K562 (cell line): Measurements from ENCODE around the gene TTC31. TPM values are rescaled to one million over a fixed set of nuclear protein-coding genes. Genes with fewer than 3 reads are reported as not detected.

Experiments
- CBFA2T2 ChIP-seq: fragments of 450-650 bp; conservative IDR thresholded peaks from 2 replicates; pipeline ENCODE4 v1.6.1; 2017; ENCODE audit warnings: mild to moderate bottlenecking
- E2F6 ChIP-seq, 2 experiments: IDR thresholded peaks; 2 replicates each; pipeline ENCODE4 v1.6.1; 2011; ENCODE audit warnings: borderline replicate concordance in 1 of 2, control low read depth in 1 of 2, low read depth in 1 of 2, low read length in 1 of 2, mild to moderate bottlenecking in 1 of 2, mixed read lengths in 1 of 2, moderate library complexity in 1 of 2; ENCODE audit not compliant: insufficient read depth in 1 of 2, insufficient read length in 1 of 2, poor library complexity in 1 of 2, severe bottlenecking in 1 of 2; ENCODE audit errors: extremely low read depth in 1 of 2
- HDAC2 ChIP-seq: fragments of 450-650 bp; IDR thresholded peaks from 2 replicates; pipeline ENCODE4 v1.6.1; 2016; ENCODE audit warnings: mild to moderate bottlenecking
- MTA1 ChIP-seq: fragments of 450-650 bp; IDR thresholded peaks from 2 replicates; pipeline ENCODE4 v1.6.1; 2017; ENCODE audit warnings: borderline replicate concordance
- PHF8 ChIP-seq: fragments of 200-600 bp; sonication (generic); IDR thresholded peaks from 2 replicates; pipeline ENCODE4 v1.6.1; 2012; ENCODE audit warnings: mixed run types, mild to moderate bottlenecking, inconsistent platforms, low read length, moderate library complexity, borderline replicate concordance
- PKNOX1 ChIP-seq: fragments of 450-650 bp; IDR thresholded peaks from 2 replicates; pipeline ENCODE4 v1.6.1; 2016
- POLR2G ChIP-seq: fragments of 200-400 bp; formaldehyde crosslinking; IDR thresholded peaks from 2 replicates; pipeline ENCODE4 v1.6.1; 2017; ENCODE audit warnings: low read depth, mild to moderate bottlenecking, antibody characterized with exemption, low read length, moderate library complexity
- SMARCE1 ChIP-seq: fragments of 450-650 bp; IDR thresholded peaks from 2 replicates; pipeline ENCODE4 v1.7.1; 2016; ENCODE audit warnings: mild to moderate bottlenecking
- VEZF1 ChIP-seq: fragments of 200-800 bp; sonication (Bioruptor generic); IDR thresholded peaks from 2 replicates; pipeline ENCODE4 v1.6.1; 2017; ENCODE audit warnings: missing genetic modification characterization, missing compliant biosample characterization
- ZFX ChIP-seq: sonication (generic); formaldehyde crosslinking; IDR thresholded peaks from 2 replicates; pipeline ENCODE4 v1.8.0; 2022; ENCODE audit warnings: mild to moderate bottlenecking, missing genetic modification reagents, moderate library complexity
- ZNF395 ChIP-seq: fragments of 200-800 bp; sonication (Bioruptor generic); IDR thresholded peaks from 2 replicates; pipeline ENCODE4 v1.6.1; 2017; ENCODE audit warnings: missing genetic modification characterization, missing compliant biosample characterization
- ZNF584 ChIP-seq: fragments of 200-800 bp; sonication (Bioruptor generic); IDR thresholded peaks from 2 replicates; pipeline ENCODE4 v1.6.1; 2016; ENCODE audit warnings: low read depth, mild to moderate bottlenecking, missing genetic modification characterization, missing compliant biosample characterization
- ZNF592 ChIP-seq: fragments of 450-650 bp; IDR thresholded peaks from 2 replicates; pipeline ENCODE4 v1.6.1; 2017; ENCODE audit warnings: antibody characterized with exemption, mild to moderate bottlenecking
- ZNF644 ChIP-seq: fragments of 200-800 bp; sonication (Bioruptor generic); IDR thresholded peaks from 2 replicates; pipeline ENCODE4 v1.6.1; 2016; ENCODE audit warnings: low read depth, missing genetic modification characterization, missing compliant biosample characterization
- polyA plus RNA-seq, 8 experiments: library from polyadenylated mRNA; depleted of rRNA in 4 of 8; stranded (reverse) in 5 of 8; unstranded in 3 of 8; fragments of >200 nt; fragmentation: Nextera tagmentation in 2 of 8; fragmentation: Illumina TruSeq in 1 of 8; extraction: Ambion mirVana in 2 of 8; extraction: Trizol in 1 of 8; gene quantifications; 2 replicates each; pipeline versions ENCODE4 v1.2.1 to v1.2.3, GENCODE V29; 2011 to 2014; ENCODE audit warnings: inconsistent platforms in 1 of 8, missing spikeins in 1 of 8
- total RNA-seq, 7 experiments: library from RNA; depleted of rRNA in 6 of 7; stranded (reverse); fragments of >200 nt in 6 of 7; fragmentation: Illumina TruSeq in 2 of 7; extraction: Trizol in 2 of 7; gene quantifications; 2 replicates each; pipeline versions ENCODE4 v1.2.1 to v1.2.3, GENCODE V29; 2011 to 2021; ENCODE audit warnings: low replicate concordance in 1 of 7

The TTC31 gene
- total and polyA plus RNA-seq, 9 of the 15 experiments (the other 6 are each of a cell fraction or from before 2014, with no cell fraction given) = 4.7 to 30.5 (median 15.9) TPM

GRCh38 chr2:74507926-74508520 lies 25.1 kb downstream of the TTC31 start (continued):
- TF ChIP-seq ZFX (CRISPR knock-in tag) (peak; percentile 93), MTA1 (0 out of 2 replicates have a peak, but pooled peaks have one; percentile 23), SMARCE1 (0 out of 2 replicates have a peak, but pooled peaks have one; percentile 11), PKNOX1 (no peak), CBFA2T2 (no peak), E2F6 (IDR thresholded peaks at IDR 0.05; ENCODE audit: borderline replicate concordance in 1 of 2, extremely low read depth in 1 of 2, insufficient read depth in 1 of 2, insufficient read length in 1 of 2, low read depth in 1 of 2, low read length in 1 of 2, poor library complexity in 1 of 2, severe bottlenecking in 1 of 2) (peak in 1 of 2 experiments; percentile 4), HDAC2 (0 out of 2 replicates have a peak, but pooled peaks have one; percentile 26), ZNF584 (CRISPR knock-in tag) (0 out of 2 replicates have a peak, but pooled peaks have one; percentile 58), POLR2G (peak; percentile 40; the same call in 1 of the 2 replicates), ZNF395 (CRISPR knock-in tag) (peak; percentile 78; the same call in 1 of the 2 replicates), VEZF1 (CRISPR knock-in tag) (peak; percentile 38), ZNF592 (peak; percentile 57), ZNF644 (tag) (peak; percentile 55), PHF8 (0 out of 2 replicates have a peak, but pooled peaks have one; percentile 30)
